HEK293 (cell line): ENCODE measurements around the gene PIP5KL1.
A peak's percentile ranks its signal among the peaks of the same experiment; 100 is the strongest.

Experiments
- CTCF ChIA-PET: fragments of 350-600 bp; formaldehyde crosslinking; extraction: SDS; loops from one replicate; lab custom pipeline; 2021; ENCODE audit warnings: antibody characterized with exemption; lab: Yijun Ruan, JAX
- POLR2A ChIA-PET: fragments of 300-600 bp; formaldehyde crosslinking; extraction: SDS; loops from one replicate; lab custom pipeline; 2020; ENCODE audit warnings: antibody characterized with exemption, inconsistent platforms; lab: Yijun Ruan, JAX
- H3K27ac ChIP-seq: fragments of 200-500 bp; sonication (Bioruptor generic); 2 replicates; pipeline ENCODE4 v1.5.1; 2014; ENCODE audit warnings: low read depth, low read length, control low read depth, inconsistent platforms; ENCODE audit errors: extremely low read depth
- H3K36me3 ChIP-seq, 2 experiments: fragments of 200-500 bp in 1 of 2; sonication (Bioruptor generic) in 1 of 2; 1 replicate in 1 of 2; 2 replicates in 1 of 2; pipeline ENCODE4 v1.5.1; 2014 to 2017; ENCODE audit warnings: inconsistent platforms in 2 of 2, low read length in 2 of 2; ENCODE audit not compliant: control insufficient read depth in 2 of 2, insufficient read depth in 1 of 2
- H3K4me1 ChIP-seq: fragments of 200-500 bp; sonication (Bioruptor generic); 2 replicates; pipeline ENCODE4 v1.5.1; 2014; ENCODE audit warnings: mild to moderate bottlenecking, low read length, inconsistent platforms; ENCODE audit not compliant: control insufficient read depth, insufficient read depth
- H3K4me3 ChIP-seq: 2 replicates; pipeline ENCODE4 v1.5.1; 2011; ENCODE audit warnings: low read depth, mild to moderate bottlenecking, control low read depth, low read length, moderate library complexity
- H3K9me3 ChIP-seq: fragments of 200-500 bp; sonication (Bioruptor generic); 2 replicates; pipeline ENCODE4 v1.5.1; 2014; ENCODE audit warnings: low read depth, low read length, inconsistent platforms; ENCODE audit not compliant: control insufficient read depth, insufficient read depth
- EGR2 ChIP-seq: fragments of 450-650 bp; formaldehyde crosslinking; IDR thresholded peaks from 2 replicates; pipeline ENCODE4 v1.5.1; 2016; ENCODE audit warnings: low read depth, missing biosample characterization, missing genetic modification characterization
- GLIS1 ChIP-seq: fragments of 450-650 bp; formaldehyde crosslinking; IDR thresholded peaks from 2 replicates; pipeline ENCODE4 v1.5.1; 2016; ENCODE audit warnings: missing biosample characterization, missing genetic modification characterization
- MZF1 ChIP-seq: fragments of 450-650 bp; formaldehyde crosslinking; IDR thresholded peaks from 2 replicates; pipeline ENCODE4 v1.5.1; 2017; ENCODE audit warnings: missing biosample characterization, missing genetic modification characterization, borderline replicate concordance
- PRDM6 ChIP-seq: fragments of 450-650 bp; formaldehyde crosslinking; IDR thresholded peaks from 2 replicates; pipeline ENCODE4 v1.5.1; 2017; ENCODE audit warnings: missing biosample characterization, missing genetic modification characterization
- ZBTB20 ChIP-seq: fragments of 450-650 bp; formaldehyde crosslinking; IDR thresholded peaks from 2 replicates; pipeline ENCODE4 v1.5.1; 2016; ENCODE audit warnings: missing biosample characterization, missing genetic modification characterization
- ZBTB48 ChIP-seq: fragments of 450-650 bp; formaldehyde crosslinking; IDR thresholded peaks from 2 replicates; pipeline ENCODE4 v1.5.1; 2016; ENCODE audit warnings: missing biosample characterization, missing genetic modification characterization
- ZBTB8A ChIP-seq: fragments of 450-650 bp; formaldehyde crosslinking; IDR thresholded peaks from 2 replicates; pipeline ENCODE4 v1.5.1; 2016; ENCODE audit warnings: missing biosample characterization, missing genetic modification characterization
- ZFHX2 ChIP-seq: fragments of 450-650 bp; formaldehyde crosslinking; conservative IDR thresholded peaks from 2 replicates; pipeline ENCODE4 v1.5.1; 2016; ENCODE audit warnings: missing biosample characterization, missing genetic modification characterization
- ZFP69B ChIP-seq: fragments of 450-650 bp; formaldehyde crosslinking; IDR thresholded peaks from 2 replicates; pipeline ENCODE4 v1.5.1; 2016; ENCODE audit warnings: missing biosample characterization, missing genetic modification characterization
- ZNF140 ChIP-seq: fragments of 450-650 bp; formaldehyde crosslinking; IDR thresholded peaks from 2 replicates; pipeline ENCODE4 v1.5.1; 2016; ENCODE audit warnings: missing biosample characterization, missing genetic modification characterization
- ZNF16 ChIP-seq: fragments of 450-650 bp; formaldehyde crosslinking; IDR thresholded peaks from 2 replicates; pipeline ENCODE4 v1.5.1; 2016; ENCODE audit warnings: low read depth, missing biosample characterization, missing genetic modification characterization
- ZNF211 ChIP-seq: fragments of 450-650 bp; formaldehyde crosslinking; IDR thresholded peaks from 2 replicates; pipeline ENCODE4 v1.5.1; 2016; ENCODE audit warnings: low read depth, missing biosample characterization, missing genetic modification characterization
- ZNF239 ChIP-seq: fragments of 450-650 bp; formaldehyde crosslinking; IDR thresholded peaks from 2 replicates; pipeline ENCODE4 v1.5.1; 2016; ENCODE audit warnings: missing biosample characterization, missing genetic modification characterization
- ZNF26 ChIP-seq: fragments of 450-650 bp; formaldehyde crosslinking; IDR thresholded peaks from 2 replicates; pipeline ENCODE4 v1.5.1; 2016; ENCODE audit warnings: missing biosample characterization, missing genetic modification characterization
- ZNF266 ChIP-seq: fragments of 450-650 bp; formaldehyde crosslinking; IDR thresholded peaks from 2 replicates; pipeline ENCODE4 v1.5.1; 2016; ENCODE audit warnings: missing biosample characterization, missing genetic modification characterization, low read depth
- ZNF280D ChIP-seq: fragments of 450-650 bp; formaldehyde crosslinking; IDR thresholded peaks from 2 replicates; pipeline ENCODE4 v1.5.1; 2016; ENCODE audit warnings: missing biosample characterization, missing genetic modification characterization
- ZNF324 ChIP-seq: fragments of 450-650 bp; formaldehyde crosslinking; IDR thresholded peaks from 2 replicates; pipeline ENCODE4 v1.5.1; 2016; ENCODE audit warnings: missing biosample characterization, missing genetic modification characterization
- ZNF433 ChIP-seq: fragments of 450-650 bp; formaldehyde crosslinking; IDR thresholded peaks from 2 replicates; pipeline ENCODE4 v1.5.1; 2016; ENCODE audit warnings: missing biosample characterization, missing genetic modification characterization, low read depth
- ZNF48 ChIP-seq: fragments of 450-650 bp; formaldehyde crosslinking; IDR thresholded peaks from 2 replicates; pipeline ENCODE4 v1.5.1; 2016; ENCODE audit warnings: missing biosample characterization, missing genetic modification characterization
- ZNF560 ChIP-seq: fragments of 450-650 bp; formaldehyde crosslinking; IDR thresholded peaks from 2 replicates; pipeline ENCODE4 v1.5.1; 2017; ENCODE audit warnings: missing biosample characterization, missing genetic modification characterization, borderline replicate concordance
- ZNF561 ChIP-seq: fragments of 450-650 bp; IDR thresholded peaks from 2 replicates; pipeline ENCODE4 v1.5.1; 2018; ENCODE audit warnings: missing biosample characterization, missing genetic modification characterization, borderline replicate concordance
- ZNF580 ChIP-seq: fragments of 450-650 bp; formaldehyde crosslinking; IDR thresholded peaks from 2 replicates; pipeline ENCODE4 v1.5.1; 2016; ENCODE audit warnings: missing biosample characterization, missing genetic modification characterization
- ZNF623 ChIP-seq: fragments of 450-650 bp; formaldehyde crosslinking; IDR thresholded peaks from 2 replicates; pipeline ENCODE4 v1.5.1; 2016; ENCODE audit warnings: missing biosample characterization, missing genetic modification characterization
- ZNF658 ChIP-seq: fragments of 450-650 bp; formaldehyde crosslinking; IDR thresholded peaks from 2 replicates; pipeline ENCODE4; 2016; ENCODE audit warnings: missing biosample characterization, missing genetic modification characterization
- ZNF670 ChIP-seq: fragments of 450-650 bp; formaldehyde crosslinking; IDR thresholded peaks from 2 replicates; pipeline ENCODE4 v1.5.1; 2016; ENCODE audit warnings: missing biosample characterization, missing genetic modification characterization, low read depth
- ZNF701 ChIP-seq: fragments of 450-650 bp; formaldehyde crosslinking; IDR thresholded peaks from 2 replicates; pipeline ENCODE4 v1.5.1; 2016; ENCODE audit warnings: missing biosample characterization, missing genetic modification characterization
- ZSCAN23 ChIP-seq: fragments of 450-650 bp; formaldehyde crosslinking; IDR thresholded peaks from 2 replicates; pipeline ENCODE4 v1.5.1; 2016; ENCODE audit warnings: missing biosample characterization, missing genetic modification characterization

The PIP5KL1 gene

GRCh38 chr9:127972236-127972871 lies 41.8 kb upstream of the PIP5KL1 start (continued):
- TF ChIP-seq MZF1 (tag by site-specific recombination) (no peak), ZNF658 (tag by site-specific recombination) (no peak), ZNF433 (tag by site-specific recombination) (no peak), ZSCAN23 (tag by site-specific recombination) (no peak)
- TF ChIP-seq, all 188 proteins: peak for 0

DNA sequence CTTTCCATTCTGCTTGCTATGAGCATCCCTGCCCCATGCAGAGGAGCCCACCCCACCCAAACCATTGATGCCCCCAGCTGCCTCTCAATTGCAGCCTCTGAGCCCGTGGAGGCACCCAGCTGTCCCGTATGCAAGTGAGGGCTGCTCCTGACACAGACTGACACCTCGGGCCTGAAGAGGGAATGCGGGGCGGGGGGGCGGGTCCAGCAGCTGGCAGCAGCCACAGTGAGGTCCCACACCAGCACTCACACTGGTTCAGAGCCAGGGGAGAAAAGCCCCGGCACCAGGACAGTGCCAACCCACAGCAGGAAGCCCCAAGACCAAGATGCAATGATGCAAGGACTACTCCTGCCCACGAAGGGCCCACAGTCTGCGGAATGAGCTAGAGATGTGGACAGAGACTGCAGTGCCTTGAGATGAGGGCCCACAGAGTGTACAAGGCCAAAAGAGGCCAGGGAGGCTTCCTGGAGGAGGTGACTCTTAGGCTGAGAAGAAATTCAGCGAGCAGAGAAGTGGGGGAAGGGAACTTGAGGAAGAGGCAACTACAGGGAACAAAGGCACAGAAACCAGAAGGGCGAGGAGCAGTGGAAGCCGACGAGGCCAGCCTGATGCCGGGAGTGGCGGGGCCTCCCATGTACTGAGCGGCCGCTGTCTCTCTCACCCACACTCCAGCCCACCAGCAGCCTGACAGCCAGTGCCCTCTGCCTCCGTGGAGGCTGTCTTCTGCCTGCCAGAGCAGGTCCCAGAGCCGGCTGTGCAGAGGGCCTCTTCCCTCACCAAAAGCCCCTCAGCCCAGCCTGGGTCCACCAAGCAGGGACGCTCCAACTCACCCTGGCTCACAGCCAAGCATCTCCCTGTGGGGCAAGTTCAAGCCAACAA lies 41.0 kb upstream of the PIP5KL1 start:
- CTCF ChIA-PET = interaction anchor here (1.1 kb wide), 1 partner anchor 28 kb away, joined by 3 read pairs; no protein-coding TSS in a partner anchor
- POLR2A ChIA-PET = interaction anchor here (1.6 kb wide), 1 partner anchor 8 kb away, joined by 7 read pairs; no protein-coding TSS in a partner anchor
- H3K4me3 ChIP-seq = no peak overlapping the region
- H3K4me1 ChIP-seq = peaks cover 18% of the 10 kb centered on the region
- no peaks in the 10 kb centered on the region for H3K9me3 ChIP-seq
- peaks cover 0 to 3% of the 10 kb centered on the region in 2 experiments; a peak in 1 of 3 replicates for H3K36me3 ChIP-seq
- H3K27ac ChIP-seq = no peak overlapping the region
- TF ChIP-seq ZNF670 (tag by site-specific recombination) = no peak
- TF ChIP-seq ZNF324 (tag by site-specific recombination) = no peak
- no peak for TF ChIP-seq ZNF26 (tag by site-specific recombination)
- TF ChIP-seq ZBTB8A (tag by site-specific recombination) = peak; percentile 61
- TF ChIP-seq EGR2 (tag by site-specific recombination) = peak; percentile 55
- no peak for TF ChIP-seq ZNF266 (tag by site-specific recombination)
- TF ChIP-seq ZBTB48 (tag by site-specific recombination) = no peak
- TF ChIP-seq GLIS1 (tag by site-specific recombination) = peak; percentile 66
- peak; percentile 56; the same call in 1 of the 2 replicates for TF ChIP-seq ZFP69B (tag by site-specific recombination)
- no peak for TF ChIP-seq ZNF140 (tag by site-specific recombination)
- no peak for TF ChIP-seq ZNF560 (tag by site-specific recombination)
- TF ChIP-seq ZBTB20 (tag by site-specific recombination) = no peak
- TF ChIP-seq PRDM6 (tag by site-specific recombination) = no peak
- no peak for TF ChIP-seq ZNF561 (tag by site-specific recombination)
- TF ChIP-seq ZFHX2 = peak; percentile 63
- no peak for TF ChIP-seq ZNF211 (tag by site-specific recombination)
- TF ChIP-seq ZNF48 (tag by site-specific recombination) = no peak
- TF ChIP-seq ZNF16 = no peak
- TF ChIP-seq ZNF239 (tag by site-specific recombination) = no peak
- no peak for TF ChIP-seq ZNF701 (tag by site-specific recombination)
- TF ChIP-seq ZNF623 (tag by site-specific recombination) = no peak
- no peak for TF ChIP-seq ZNF280D
- TF ChIP-seq ZNF580 (tag by site-specific recombination) = no peak
